HCT116 (cell line): ENCODE measurements around the gene PPID. TPM values are rescaled to one million over a fixed set of nuclear protein-coding genes. Genes with fewer than 3 reads are reported as not detected.

Experiments
- total RNA-seq: library from RNA; stranded (reverse); gene quantifications from one replicate; pipeline ENCODE4 v1.2.1, GENCODE V29; 2021; ENCODE audit not compliant: unreplicated experiment

The PPID gene
- total RNA-seq, 1 experiment from 2014 or later = 48.2 TPM

Other genes with a start within 250 kb of the PPID start
- gene RXFP1, start 201.5 kb downstream of the PPID start, total RNA-seq = not detected
- 16.3 TPM for gene C4orf46, start 51.5 kb downstream of the PPID start, total RNA-seq
- gene ETFDH, start 51.1 kb downstream of the PPID start, total RNA-seq = 22.2 TPM
- 4.8 TPM for gene FNIP2, start 45.6 kb upstream of the PPID start, total RNA-seq